ENCODE results near the gene S100A16.

S100A16 gene

DNA sequence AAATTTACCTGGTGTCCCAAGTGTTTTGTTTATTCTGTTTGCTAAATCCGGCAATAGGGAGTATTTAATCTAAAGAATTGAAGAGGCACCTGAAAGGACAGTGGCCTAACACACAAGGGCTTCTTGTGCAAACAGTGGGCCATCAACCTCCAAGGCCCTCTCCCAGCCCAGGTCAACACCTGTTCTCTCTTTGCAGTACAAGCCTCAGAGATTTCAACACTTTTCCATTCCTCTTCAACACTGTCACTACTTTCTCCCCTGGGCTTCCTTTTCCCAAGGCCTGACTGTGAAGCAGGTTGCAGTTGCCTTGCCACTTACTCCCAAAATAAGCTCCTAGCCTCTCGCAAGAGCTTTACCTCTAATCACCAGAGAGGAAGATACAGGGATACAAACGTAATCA, 42.4 kb upstream of the S100A16 start:
- in situ Hi-C loops (cut with HindIII; ENCODE audit: low sequenced_read_pairs): no loop called here
- H3K4me3 ChIP-seq (ENCODE audit: low read depth, low read length): no peak overlapping the region
- TF ChIP-seq, protein P1, sequence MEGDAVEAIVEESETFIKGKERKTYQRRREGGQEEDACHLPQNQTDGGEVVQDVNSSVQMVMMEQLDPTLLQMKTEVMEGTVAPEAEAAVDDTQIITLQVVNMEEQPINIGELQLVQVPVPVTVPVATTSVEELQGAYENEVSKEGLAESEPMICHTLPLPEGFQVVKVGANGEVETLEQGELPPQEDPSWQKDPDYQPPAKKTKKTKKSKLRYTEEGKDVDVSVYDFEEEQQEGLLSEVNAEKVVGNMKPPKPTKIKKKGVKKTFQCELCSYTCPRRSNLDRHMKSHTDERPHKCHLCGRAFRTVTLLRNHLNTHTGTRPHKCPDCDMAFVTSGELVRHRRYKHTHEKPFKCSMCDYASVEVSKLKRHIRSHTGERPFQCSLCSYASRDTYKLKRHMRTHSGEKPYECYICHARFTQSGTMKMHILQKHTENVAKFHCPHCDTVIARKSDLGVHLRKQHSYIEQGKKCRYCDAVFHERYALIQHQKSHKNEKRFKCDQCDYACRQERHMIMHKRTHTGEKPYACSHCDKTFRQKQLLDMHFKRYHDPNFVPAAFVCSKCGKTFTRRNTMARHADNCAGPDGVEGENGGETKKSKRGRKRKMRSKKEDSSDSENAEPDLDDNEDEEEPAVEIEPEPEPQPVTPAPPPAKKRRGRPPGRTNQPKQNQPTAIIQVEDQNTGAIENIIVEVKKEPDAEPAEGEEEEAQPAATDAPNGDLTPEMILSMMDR (IDR thresholded peaks at IDR 0.05; ENCODE audit: low read depth, low read length): no peak
- no peak for DNase-seq (ENCODE audit: low read depth, low spot score)

DNA sequence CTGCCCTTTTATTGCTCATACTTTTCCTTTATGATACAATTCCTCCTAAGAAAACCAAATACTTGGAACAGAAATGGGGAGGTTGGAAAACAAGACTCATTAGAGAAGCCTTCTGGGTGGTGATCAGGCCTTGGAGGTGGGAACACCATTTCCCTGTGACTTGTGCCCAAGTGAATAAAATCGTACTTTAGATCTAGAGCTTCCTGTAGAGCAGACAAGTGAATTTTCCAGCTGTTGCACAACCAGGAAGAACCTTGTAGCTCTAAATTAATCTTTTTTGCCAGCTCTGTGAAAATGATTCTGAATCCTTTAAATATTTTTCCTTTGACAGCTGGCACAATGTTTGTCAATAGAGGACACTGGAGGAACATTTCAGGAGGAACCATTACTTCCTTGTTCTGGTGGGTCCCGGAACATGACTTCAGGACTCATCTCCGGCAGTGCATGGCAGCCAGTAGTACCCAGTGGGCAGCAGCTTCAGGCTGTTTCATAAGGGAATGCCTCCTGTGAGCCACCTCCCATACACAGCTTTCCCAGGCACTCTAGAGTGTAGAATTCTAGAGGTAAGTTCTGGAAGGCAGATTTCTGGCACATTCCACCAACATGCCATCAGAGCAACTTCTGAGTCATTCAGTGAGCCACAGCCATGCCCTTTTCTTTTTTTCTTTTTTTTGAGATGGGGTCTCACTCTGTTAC, 40.0 kb upstream of the S100A16 start:
- peak; percentile 42 for DNase-seq (ENCODE audit: low read depth, low spot score)
- no peak overlapping the region for H3K4me3 ChIP-seq (ENCODE audit: low read depth, low read length)
- in situ Hi-C loops (cut with HindIII; ENCODE audit: low sequenced_read_pairs): no loop called here
- TF ChIP-seq, protein P1 (IDR thresholded peaks at IDR 0.05; ENCODE audit: low read depth, low read length): no peak

DNA sequence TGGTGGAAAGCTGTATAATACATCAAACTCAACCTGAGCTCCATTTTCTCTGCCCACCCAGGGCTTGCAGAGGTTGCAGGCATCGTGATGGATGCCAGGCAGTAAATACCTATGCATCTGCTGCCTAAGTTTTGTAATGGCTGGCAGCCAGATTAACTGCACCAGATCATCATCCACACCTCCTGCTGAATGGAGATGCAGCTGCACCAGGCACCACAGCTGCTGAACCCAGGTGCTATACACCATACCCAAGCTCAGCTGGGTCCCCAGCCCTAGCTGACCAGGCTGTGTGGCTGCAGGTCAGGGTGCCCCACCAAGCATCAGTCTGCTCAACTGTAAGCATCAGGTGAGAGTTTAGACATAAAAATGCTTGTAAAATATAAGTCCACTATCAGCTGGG, 38.8 kb upstream of the S100A16 start:
- in situ Hi-C loops (cut with HindIII; ENCODE audit: low sequenced_read_pairs): no loop called here
- no peak overlapping the region for H3K4me3 ChIP-seq (ENCODE audit: low read depth, low read length)
- TF ChIP-seq, protein P1 (IDR thresholded peaks at IDR 0.05; ENCODE audit: low read depth, low read length): no peak
- no peak for DNase-seq (ENCODE audit: low read depth, low spot score)

DNA sequence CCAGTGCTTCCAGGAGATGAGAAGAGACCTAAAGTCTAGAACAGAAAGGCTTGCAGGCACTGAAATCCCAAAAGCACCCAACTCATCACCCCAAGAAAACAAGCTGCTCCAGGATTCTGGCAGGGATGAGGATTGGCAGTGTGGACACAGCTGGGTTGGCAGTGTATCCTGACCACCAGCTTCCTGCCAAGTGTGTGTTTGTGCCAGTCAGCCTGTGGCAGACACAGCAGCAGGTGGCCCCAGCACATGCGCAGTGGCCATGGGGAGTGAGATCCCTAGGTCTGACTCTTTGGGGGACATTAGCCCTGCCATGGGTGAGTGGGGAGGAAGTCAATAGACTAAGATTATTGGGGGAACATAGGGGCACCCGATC, 36.9 kb upstream of the S100A16 start:
- in situ Hi-C loops (cut with HindIII; ENCODE audit: low sequenced_read_pairs): no loop called here
- H3K4me3 ChIP-seq (ENCODE audit: low read depth, low read length): no peak overlapping the region
- DNase-seq (ENCODE audit: low read depth, low spot score): no peak
- TF ChIP-seq, protein P1 (IDR thresholded peaks at IDR 0.05; ENCODE audit: low read depth, low read length): no peak

DNA sequence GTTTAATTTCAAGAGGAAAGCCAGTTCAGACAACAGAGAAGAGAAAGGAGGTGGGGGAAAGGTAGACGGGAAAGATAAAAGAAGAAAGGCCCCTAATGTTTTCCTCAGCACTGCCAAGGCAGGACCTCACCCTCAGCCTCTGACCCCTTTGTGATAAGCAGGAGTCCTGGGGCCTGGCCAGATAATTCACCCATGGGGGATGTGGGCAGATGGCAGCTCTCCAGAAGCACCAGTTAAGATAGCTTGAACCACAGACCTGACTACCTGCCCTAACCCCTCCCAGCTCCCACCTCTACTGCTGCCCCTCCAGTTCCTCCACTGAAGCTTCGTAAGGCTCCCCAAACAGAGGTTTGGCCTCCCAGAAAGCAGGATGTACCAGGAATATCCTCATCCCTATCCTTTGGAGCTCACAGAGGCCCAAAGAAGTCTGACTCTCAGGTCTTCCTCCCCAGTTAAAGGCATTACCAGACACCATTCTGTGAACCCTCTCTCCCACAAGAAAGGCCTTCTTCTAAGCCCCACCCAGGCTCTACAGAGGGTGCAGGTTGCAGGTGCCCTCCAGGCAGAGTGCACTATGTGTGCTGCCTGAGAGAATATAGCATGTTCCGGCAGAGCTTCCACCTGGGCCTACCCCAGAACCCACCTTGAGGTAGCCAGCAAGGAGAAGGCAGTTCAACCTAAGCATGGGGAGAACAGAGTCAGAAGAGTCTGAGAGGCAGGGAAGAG, 36.4 kb upstream of the S100A16 start:
- TF ChIP-seq, protein P1 (IDR thresholded peaks at IDR 0.05; ENCODE audit: low read depth, low read length): no peak
- no peak for DNase-seq (ENCODE audit: low read depth, low spot score)
- no peak overlapping the region for H3K4me3 ChIP-seq (ENCODE audit: low read depth, low read length)
- in situ Hi-C loops (cut with HindIII; ENCODE audit: low sequenced_read_pairs): no loop called here

DNA sequence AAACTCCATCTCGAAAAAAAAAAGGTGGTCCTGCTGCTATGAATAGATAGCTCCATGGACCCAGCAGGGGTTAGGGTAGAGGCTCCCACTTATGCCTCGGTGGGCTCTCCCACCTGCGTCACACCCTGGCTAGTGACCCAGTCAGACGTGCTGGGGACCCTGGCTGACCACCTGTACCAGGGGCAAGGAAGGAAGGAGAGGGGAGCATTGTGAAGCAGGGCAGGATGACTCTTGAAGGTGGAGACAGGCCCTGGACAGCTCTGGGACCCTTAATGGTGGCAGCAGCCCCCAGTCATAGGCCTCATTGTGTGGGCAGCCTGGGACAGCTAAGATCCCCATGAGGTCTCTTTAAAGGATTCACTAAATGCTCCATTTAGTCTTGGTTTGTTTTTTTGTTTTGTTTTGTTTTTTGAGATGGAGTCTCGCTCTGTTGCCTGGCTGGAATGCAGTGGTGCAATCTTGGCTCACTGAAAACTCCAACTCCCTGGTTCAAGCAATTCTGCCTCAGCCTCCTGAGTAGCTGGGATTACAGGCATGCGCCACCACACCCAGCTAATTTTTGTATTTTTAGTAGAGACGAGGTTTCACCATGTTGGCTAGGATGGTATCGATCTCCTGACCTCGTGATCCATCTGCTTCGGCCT, 35.2 kb upstream of the S100A16 start:
- TF ChIP-seq, protein P1 (IDR thresholded peaks at IDR 0.05; ENCODE audit: low read depth, low read length): no peak
- in situ Hi-C loops (cut with HindIII; ENCODE audit: low sequenced_read_pairs): no loop called here
- no peak overlapping the region for H3K4me3 ChIP-seq (ENCODE audit: low read depth, low read length)
- no peak for DNase-seq (ENCODE audit: low read depth, low spot score)

Data from astrocyte of the spinal cord (primary cell).